GM18502 (cell line): ENCODE data around the gene ZC3H7A.
A peak's percentile ranks its signal among the peaks of the same experiment; 100 is the strongest.
"Not testable (repeated sequence)": the region's sequence is repeated elsewhere in the genome, so short reads cannot be mapped to it uniquely, and the experiment has no call there.

ENCODE experiments used
- ATAC-seq: cut with Tn5 transposase; IDR thresholded peaks from one replicate; pipeline ENCODE4 v1.9.1; 2021; ENCODE audit warnings: mild to moderate bottlenecking; ENCODE audit not compliant: unreplicated experiment, poor library complexity

Gene ZC3H7A

DNA sequence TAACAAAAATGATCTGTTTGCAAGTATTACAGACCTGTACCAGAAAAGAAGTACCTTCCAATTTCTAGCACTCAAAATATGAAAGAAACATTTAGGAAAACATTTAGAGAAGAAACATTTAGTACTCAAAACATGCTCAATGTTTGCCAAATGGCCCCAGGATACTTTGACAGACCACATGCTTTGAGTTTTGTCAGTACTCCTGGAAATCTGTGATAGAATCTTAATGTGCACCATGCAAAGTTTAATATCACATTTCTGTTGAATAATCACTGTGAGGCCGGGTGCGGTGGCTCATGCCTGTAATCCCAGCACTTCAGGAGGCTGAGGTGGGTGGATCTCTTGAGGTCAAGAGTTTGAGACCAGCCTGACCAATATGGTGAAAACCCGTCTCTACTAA lies 8.5 kb upstream of the ZC3H7A start:
- ATAC-seq: no peak

DNA sequence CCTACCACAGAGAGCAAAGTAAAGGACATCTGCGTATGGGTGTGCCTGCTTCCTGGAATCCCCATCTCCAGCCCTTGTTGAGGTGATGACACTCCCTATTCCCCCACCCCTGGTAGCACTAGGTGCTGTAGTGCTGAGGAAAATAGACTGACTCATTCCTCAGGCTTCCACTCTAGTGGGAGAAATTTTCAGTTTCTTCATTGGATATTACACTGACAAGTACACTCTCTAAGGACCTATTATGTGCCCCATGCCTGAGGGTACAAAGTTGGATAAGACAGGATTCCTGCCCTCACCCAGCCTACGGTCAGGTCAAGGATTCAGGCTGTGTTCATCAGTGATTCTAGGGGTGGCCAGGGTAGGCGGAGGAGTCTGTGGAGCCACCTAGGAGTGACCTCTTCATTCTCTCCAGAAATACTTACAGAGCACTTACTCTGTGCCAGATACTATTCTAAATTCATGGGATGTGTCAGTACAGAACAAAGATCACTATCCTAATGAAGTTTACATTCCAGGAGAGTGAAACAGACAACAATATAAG lies 4.5 kb upstream of the ZC3H7A start:
- ATAC-seq: no peak

GRCh38 chr16:11800382-11800718 lies 3.3 kb upstream of the ZC3H7A start:
- ATAC-seq: no peak

DNA sequence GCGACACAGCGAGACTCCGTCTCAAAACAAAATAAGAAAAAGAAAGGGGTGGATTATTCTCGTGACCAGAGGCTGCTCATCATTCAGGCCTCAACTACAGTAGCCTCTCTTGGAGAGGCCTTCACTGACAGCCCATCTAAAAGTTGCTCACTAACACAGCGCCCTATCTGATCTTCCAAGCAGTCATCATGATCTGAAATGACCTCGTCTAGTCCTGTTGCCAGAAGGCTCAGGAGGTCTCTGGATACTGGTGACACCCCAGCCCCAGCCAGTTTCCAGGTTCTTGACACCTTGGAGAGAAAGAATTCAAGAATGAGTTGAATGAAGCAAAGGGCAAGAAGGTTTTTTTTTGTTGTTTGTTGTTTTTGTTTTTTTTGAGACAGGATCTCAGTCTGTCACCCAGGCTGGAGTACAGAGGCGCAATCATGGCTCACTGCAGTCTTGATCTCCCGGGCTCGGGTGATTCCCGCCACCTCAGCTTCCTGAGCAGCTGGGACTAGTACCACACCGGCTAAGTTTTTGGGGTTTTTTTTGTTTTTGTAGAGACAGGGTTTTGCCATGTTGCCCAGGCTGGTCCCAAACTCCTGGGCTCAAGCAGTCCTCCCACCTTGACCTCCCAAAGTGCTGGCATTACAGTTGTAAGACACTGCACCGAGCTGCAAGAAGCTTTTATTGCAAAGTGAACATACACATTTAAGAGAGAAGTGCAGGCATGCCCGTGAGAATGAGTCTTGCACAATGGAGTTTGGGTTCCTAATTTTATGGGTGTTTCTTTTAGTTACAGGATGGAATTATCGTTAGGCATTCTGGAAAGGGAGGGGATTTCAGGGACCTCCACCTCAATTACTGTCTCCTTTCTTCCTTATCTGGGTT lies 2.7 kb upstream of the ZC3H7A start:
- no peak for ATAC-seq

DNA sequence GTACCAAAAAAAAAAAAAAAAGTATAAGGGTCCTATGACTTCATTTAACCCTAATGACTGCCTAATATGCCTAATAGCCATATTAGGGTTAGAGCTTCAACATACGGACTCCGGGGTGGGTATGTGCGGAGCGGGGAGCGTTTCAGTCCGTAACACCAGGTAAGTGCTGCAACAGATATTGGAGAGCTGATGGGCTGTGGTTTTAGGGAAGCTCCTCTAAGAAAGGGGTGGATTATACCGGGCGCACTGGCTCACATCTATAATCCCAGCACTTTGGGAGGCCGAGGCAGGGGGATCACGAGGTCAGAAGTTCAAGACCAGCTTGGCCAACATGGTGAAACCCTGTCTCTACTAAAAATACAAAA lies 1.9 kb upstream of the ZC3H7A start:
- ATAC-seq: no peak

DNA sequence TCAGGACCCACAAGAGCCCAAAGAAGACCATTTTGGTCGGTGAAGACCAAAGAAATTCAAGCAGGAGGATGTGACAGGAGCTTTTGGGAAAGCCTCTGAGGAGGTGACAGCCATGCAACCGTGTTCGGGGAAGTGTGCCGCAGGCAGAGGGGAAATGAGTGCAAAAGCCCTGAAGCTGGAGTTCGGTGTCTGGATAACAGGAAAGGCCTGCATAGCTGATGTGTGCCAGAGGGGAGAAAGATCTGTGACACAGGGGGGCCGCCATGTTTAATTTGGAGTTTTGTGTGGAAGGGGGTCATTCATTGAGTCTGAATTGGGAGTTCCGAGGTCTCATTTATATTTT lies 870 bp upstream of the ZC3H7A start:
- ATAC-seq: no peak

DNA sequence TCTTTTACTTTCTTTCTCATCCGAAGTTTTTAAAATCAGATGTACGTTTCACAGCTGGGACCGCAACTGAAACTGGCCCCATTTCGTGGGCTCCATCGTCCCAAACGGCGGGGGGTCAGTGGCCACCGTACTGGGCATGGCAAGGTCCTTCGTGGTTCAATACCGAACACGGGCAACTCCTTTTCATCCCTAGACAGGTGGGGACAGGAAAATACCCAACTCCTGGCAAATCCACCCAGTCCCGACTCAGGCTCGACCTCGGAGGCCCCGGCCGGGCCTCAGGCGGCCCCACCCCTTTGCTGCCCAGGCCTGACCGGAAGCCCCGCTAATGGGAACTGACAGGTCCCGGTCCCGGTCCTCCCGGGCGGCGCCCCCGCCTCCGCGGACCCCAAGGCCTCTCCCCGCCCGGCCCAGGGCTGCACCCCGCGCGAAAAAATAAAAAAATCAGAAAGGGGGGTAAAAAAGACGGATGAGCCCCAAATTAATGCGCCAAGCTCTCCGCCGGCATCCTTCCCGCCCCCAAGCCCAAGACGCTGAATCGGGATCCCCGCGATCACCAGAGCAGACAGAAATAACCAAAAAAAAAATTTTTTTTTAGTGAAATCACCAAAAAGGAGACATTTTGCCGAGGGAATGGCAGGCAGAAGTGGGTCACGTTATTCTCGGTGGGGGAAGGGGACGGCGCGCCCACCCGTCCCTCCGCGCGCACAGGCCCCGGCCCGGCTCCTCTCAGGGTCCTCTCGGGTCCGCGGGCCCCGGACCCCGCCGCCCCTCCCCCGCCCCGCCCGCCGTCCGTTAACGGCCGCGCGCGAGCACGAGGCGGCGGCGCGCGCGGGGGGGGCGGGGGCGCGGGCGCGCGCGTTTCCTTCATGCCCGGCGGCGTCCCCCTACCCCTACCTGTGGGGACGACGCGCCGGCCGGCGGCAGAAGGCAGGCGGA lies 562 bp downstream of the ZC3H7A start:
- ATAC-seq: peak; percentile 14

- ATAC-seq: no peak
These were observed 1.2 kb downstream of the ZC3H7A start for GRCh38 chr16:11795887-11796226.

DNA sequence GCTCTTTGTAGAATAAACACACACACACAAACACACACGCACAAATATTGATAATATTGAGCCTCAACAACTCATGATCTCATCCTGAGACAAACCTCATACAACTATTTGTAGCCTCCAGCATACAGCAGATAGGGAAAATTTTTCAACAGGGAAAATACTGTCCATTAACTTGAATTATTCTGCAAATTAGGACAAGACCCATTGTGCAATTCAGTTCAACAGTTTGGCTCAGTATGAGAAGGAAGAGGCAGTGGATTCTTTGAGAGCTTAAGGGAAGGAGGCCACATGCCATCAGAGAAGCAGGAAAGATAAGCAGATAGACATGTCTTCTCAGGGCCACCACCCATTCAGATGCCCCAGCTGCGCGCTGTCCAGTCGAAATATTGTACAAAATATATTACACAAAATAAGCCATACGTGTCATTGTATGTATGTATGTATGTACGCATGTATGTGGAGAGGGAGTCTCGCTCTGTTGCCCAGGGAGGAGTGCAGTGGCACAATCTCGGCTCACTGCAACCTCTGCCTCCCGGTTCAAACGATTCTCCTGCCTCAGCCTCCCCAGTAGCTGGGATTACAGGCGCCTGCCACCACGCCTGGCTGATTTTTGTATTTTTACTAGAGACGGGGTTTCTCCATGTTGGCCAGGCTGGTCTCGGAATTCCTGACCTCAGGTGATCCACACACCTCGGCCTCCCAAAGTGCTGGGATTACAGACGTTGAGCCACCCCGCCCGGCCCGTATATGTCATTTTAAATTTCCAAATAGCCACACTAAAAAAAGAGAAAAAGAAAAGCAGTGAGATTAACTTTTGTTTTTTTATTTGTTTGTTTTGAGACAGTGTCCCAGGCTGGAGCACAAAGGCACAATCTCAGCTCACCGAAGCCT lies 1.8 kb downstream of the ZC3H7A start:
- no peak for ATAC-seq

DNA sequence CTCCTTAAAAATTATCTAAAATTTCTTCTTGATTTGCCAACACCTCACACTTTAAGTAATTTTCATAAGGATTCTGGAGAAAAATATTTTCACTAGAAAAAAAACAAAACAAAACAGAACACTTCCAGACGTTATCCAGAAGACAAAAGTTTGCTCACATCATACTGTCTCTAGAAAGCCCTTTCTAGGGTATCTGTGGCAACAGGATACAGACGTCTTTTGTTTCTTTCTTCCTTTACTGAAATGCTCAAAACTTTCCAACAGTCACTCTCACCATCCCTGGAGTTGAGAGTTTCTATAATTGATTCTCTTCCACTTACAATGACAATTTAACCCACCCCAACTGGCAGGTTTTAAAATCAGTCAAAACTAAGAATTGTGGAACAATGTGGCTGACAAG lies 2.6 kb downstream of the ZC3H7A start:
- no peak for ATAC-seq

DNA sequence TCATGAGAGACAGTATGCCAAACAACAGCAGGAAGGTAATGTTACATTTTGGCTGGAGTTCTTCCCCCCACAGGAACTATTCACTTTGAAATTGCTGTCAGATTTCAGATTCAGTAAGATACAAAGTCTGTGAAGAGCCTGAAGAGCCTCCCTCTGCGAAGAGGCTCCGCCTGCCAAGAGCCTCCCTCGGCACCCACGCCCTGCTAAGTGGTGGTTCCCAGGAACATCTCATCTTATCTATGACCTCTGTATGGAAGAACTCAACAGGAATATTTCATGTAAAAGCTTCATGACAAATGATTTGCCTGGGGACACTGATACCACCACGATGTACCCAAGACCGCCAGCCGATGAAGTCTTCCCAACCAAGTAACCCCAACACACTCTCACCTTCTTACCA lies 3.2 kb downstream of the ZC3H7A start:
- ATAC-seq: no peak

DNA sequence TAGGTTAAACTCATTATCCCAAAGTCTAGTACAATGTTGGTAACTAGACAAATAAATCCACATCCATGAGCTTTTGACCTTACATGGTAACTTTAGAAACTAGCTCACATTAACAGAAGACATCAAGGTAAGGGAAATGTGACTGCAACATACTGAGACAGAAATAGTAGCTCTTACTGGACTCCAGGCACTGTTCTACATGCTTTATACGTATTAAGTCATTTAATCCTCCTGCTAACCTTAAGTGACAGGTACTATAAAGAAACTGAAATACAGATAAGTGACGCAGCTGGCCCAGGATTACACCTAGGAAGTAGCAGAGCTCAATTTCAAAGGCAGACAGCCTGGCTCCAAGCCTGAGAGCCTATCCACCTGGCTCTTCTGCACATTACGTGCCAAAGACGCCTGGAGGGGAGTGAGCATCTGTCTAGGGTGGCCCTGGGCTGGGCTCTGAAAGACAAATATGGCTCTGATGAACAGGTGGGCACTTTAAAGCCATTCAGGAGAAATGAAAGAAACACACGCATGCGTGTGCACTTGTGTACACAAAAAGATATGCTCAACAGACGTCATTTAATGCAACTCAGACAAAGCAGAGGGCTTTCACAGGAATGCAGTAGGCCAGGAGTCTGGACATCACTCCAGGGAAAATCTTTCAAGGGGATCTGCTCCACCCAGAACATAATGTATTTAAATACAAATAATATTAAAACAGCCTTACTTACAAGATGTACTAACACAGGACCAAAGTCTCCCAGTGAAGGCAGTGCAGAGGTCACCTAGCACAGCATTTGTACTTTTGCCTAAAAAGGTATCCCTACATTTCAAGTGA lies 4.4 kb downstream of the ZC3H7A start:
- no peak for ATAC-seq

- no peak for ATAC-seq
These were observed 5.8 kb downstream of the ZC3H7A start for GRCh38 chr16:11791144-11791828.

DNA sequence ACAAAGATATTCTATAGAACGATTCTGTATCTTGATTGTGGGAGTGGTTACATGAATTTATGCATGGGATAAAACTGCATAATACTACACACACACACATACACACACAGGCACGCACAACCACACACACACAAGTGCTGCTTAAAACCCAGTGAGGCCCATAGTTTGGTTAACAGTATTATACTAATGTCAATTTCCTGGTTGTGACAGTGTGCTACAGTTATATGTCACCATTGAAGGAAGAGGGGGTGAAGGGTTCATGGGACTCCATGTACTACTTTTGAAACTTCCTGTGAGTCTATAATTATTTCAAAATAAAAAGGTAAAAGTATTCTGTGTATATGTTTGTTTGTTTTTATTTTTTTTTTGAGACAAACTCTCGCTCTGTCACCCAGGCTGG lies 8.1 kb downstream of the ZC3H7A start:
- ATAC-seq: no peak

DNA sequence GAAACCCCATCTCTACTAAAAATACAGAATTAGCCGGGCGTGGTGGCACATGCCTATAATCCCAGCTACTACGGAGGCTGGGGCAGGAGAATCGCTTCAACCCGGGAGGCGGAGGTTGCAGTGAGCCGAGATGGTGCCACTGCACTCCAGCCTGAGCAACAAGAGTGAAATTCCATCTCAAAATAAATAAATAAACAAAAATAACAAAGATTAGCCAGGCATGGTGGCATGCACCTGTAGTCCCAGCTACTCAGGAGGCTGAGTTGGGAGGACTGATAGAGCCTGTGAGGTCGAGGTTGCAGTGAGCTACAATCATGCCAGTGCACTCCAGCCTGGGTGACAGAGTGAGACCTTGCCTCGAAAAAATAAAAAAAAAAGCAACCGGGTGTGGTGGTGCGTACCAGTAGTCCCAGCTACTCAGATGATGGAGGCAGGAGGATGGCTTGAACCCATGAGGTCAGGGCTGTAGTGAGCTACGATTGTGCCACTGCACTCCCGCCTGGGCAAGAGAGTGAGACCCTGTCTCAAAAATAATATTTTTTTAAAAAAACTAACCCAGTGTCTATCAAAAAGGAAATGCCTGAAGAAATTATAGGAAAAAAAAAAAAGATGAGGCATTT lies 12.0 kb downstream of the ZC3H7A start:
- not testable (repeated sequence) for ATAC-seq

GRCh38 chr16:11784381-11784780 lies 12.7 kb downstream of the ZC3H7A start:
- ATAC-seq: not testable (repeated sequence)

- no peak for ATAC-seq
These were observed 13.1 kb downstream of the ZC3H7A start for GRCh38 chr16:11784038-11784369.

- ATAC-seq: peak; percentile 54
These were observed 13.6 kb downstream of the ZC3H7A start for GRCh38 chr16:11783319-11784037.
